Bone marrow (tissue), 2 donors: ENCODE data around the gene WASF2.
"Not testable (repeated sequence)": the region's sequence is repeated elsewhere in the genome, so short reads cannot be mapped to it uniquely, and the experiment has no call there.

ENCODE experiments used
- DNase-seq, 2 donors: peaks; one replicate each; lab custom pipeline; 2025; lab: John Stamatoyannopoulos, UW

The WASF2 gene, protein sequence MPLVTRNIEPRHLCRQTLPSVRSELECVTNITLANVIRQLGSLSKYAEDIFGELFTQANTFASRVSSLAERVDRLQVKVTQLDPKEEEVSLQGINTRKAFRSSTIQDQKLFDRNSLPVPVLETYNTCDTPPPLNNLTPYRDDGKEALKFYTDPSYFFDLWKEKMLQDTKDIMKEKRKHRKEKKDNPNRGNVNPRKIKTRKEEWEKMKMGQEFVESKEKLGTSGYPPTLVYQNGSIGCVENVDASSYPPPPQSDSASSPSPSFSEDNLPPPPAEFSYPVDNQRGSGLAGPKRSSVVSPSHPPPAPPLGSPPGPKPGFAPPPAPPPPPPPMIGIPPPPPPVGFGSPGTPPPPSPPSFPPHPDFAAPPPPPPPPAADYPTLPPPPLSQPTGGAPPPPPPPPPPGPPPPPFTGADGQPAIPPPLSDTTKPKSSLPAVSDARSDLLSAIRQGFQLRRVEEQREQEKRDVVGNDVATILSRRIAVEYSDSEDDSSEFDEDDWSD

DNA sequence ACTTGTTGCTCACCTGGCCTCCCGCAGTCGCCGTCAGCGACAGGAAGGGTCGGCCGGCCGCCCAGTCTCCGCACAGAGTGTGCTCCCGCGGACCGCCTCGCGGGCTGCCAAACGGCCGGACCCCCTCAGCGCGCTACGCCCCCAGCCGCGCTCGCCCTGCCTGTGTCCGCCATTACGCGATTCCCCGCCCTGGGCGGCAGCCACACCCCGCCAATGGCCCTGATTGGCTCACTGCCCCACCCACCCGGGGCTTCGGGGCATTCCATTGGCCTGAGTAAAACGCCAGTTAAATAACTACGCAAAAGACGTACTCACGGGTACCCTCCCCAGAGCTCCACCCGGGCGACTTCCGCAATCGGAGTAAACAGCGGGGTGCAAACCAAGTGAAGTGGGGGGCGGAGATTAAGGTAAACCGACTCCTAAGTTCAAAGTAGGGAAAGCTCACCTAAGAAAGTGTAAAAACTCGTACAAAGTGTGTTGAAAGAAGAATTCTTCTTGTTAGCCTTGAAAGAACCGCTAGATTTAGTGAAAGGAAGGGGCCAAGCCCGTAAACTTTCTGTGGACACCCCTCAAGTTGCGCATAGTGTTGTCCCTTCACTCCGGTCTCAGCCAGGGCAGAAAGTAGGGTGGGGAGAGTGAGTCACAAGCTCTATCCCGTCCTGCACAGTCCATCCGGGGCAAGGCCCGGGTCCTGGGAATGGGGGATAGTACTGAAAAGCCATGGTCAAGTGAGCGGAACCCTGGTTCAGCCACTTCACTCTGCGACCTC is at the start of gene WASF2:
Gene WASF2, minus strand, starts transcription at position 195 of the 769 bp plus-strand sequence. CDS start 61,277 bp downstream, outside the sequence.
- DNase-seq: peak; percentile 77 to 98

DNA sequence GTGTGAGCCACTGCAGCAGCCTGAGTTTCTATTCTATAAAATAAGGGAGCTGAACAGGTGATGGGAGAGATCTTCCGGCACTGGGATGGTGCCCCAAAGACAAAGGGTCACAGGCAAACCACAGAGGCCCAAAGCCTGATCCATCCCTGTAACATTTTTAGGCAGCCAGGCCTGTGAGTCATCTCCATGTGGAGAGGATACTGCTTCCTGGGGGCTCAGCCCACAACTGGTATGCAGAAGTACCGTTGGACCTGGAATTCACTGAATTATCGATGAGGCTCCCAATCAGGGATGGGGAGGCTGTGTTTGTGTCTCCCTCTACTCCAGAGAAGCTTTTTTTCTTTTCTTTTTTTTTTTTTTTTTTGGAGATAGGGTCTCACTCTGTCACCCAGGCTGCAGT is 48.8 kb upstream of the WASF2 start:
- DNase-seq: no peak

- not testable (repeated sequence) for DNase-seq
Measured at GRCh38 chr1:27538305-27538676, 48.3 kb upstream of the WASF2 start.

- DNase-seq: no peak
Measured at GRCh38 chr1:27536767-27537166, 46.8 kb upstream of the WASF2 start.

DNA sequence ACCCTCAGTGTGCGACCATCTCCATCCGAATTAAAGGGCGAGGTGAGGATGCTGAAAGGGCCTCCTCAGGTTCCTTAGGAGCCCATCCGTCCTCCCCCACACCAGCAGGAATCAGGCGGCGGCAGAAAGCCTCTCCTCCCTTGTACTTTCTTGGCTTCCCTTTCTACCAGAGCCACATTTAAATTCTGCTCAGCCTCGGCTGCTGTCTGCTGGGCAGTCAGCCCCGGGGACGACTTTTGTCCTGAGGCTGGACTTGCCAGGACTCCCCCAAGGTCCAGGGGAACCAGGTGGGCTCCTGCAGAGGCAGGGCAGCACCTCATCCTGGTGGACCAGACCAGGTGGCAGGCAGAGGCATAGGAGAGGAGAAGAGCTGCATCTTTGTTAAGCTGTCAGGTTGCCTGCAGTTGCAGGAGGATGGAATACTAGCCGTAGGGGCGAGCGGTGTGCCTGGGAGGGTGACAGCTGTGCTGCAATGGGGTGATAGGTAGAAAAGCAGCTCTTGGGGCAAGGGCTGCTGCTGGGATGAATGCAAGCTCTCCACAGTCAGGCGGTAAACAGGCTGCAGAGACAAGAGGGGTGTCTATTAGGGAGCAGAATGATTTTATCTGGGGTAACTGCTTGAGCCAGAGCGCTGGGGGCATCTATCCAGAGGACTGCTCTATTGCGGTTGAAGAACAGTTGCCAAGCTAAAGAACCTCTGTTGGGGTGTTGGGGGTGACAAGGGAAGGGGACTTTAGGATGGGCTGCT is 46.2 kb upstream of the WASF2 start:
- no peak for DNase-seq

- DNase-seq: no peak
Measured at GRCh38 chr1:27535386-27535785, 45.4 kb upstream of the WASF2 start.

DNA sequence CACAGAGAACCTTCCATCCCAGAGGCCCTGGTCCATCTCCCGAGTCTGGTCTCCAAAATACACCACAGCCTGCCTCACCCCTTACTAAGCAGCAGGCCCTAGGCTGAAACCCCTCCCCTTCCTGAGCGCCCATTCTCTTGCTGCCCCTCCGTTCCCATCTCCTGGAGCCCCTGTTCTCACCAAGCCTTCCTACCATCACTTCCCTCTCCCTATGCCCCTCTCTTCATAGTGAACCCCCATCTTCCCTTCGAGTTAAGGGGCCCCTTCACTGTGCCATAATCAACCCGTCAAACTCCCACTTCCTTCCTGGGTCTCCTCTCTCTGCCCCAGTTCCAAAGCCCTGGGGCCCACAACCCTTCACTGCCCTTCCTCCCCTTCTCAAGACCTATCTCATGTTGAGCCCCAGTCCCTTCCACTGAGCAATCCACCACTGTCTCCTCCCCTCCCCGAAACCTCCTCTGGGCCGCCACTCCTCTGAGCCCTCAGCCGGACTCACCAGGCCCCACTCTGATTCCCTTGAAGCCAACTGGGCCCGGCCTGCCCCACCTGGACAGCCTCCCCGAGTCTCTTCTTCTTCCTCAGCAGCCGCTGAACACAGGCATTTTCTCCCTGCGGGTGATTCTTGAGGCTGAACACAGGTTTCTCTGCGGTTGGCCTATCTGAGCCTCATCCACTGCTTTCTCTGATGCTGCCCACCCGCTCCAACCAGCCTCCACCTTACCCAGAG is 42.2 kb upstream of the WASF2 start:
- DNase-seq: no peak

GRCh38 chr1:27530192-27530591 is 40.2 kb upstream of the WASF2 start:
- no peak for DNase-seq

GRCh38 chr1:27529704-27530018 is 39.7 kb upstream of the WASF2 start:
- DNase-seq: no peak

DNA sequence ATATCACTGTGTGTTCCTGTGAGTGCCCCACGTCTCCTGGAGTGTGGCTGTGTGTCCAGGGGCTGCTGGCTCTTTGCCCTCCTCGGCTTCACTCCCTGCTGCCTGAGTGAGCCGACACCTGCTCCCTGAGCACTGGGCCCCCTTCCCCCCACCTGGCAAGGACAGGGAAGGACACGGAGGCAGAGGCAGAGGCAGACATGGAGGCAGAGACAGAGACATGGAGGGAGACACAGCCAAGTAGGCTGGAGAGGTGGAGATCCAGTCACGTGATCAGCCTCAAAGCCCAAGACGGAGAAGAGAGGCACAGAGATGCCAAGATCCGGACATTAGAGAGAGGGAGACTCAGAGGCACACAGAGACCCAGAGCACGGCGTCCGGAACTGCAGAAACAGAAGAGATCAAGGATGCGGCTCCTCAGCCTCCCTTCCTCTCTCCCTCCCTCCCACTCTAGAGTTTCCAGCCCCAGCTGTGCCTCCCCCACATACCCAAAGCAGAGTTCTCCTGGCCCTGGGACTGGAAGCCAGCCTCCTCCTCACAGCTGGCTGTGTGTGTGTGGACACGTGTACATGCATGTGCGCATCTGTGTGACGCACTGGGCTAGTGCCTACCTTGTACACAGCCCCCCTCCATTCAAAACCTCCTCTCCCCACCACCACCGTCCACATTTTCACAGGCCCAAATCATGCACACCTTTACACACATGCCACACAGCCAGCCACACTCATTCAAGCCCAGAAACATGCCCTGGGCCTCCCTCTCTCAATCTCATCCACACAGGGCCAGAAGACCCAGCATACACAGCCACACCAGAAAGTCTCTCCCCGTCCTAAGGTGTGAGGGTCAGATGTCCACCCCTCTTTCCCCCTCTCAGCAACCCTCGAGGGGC is 39.1 kb upstream of the WASF2 start:
- DNase-seq: peak in 1 of 2 donors; percentile 82

DNA sequence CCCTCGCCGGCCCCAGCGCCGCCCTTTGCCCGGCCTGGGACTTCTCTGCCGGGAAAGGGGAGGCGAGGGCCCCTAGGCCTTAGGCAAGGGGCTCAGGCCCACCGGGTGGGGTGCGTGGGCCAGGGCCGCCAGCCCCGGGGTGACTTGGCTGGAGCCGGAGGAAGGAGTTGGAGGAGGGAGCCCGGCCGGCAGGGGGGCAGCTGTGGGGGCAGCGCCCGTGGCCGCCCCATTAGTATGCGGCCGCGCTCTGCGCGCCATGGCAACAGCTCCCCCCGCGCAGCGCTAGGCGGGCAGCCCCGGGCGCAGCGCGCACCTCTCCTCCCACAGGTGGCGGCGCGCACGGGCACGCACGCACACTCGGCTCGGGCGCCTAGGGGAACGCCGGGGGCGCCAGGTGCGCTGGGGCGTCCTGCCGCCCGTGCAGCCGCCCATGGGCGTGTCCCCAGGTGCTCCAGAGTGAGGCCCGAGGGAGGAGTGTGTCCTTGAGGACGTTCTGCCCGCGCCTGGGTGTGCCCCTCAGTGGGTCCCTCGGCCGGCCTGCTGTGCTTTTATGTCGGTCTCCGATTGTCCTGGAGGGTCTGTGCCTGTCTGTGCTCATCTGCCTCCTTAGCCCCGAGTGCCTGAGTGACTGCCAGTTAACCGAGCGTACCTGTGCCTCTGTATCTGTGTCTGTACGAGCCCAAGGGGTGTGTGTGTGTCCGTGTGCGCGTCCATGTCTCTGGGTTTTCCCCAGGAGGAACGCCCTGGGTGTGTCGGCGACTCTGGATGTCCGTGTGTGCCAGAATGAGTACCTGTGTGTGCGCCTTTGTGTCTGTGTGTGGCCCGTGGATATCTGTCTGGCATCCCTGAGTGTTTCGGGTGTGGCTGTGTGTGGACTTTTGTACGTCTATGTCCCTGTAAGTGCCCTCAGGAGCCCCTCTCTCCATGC is 38.2 kb upstream of the WASF2 start:
- no peak for DNase-seq

GRCh38 chr1:27527223-27527889 is 37.4 kb upstream of the WASF2 start:
- DNase-seq: no peak

- no peak for DNase-seq
Measured at GRCh38 chr1:27526569-27527222, 36.7 kb upstream of the WASF2 start.

DNA sequence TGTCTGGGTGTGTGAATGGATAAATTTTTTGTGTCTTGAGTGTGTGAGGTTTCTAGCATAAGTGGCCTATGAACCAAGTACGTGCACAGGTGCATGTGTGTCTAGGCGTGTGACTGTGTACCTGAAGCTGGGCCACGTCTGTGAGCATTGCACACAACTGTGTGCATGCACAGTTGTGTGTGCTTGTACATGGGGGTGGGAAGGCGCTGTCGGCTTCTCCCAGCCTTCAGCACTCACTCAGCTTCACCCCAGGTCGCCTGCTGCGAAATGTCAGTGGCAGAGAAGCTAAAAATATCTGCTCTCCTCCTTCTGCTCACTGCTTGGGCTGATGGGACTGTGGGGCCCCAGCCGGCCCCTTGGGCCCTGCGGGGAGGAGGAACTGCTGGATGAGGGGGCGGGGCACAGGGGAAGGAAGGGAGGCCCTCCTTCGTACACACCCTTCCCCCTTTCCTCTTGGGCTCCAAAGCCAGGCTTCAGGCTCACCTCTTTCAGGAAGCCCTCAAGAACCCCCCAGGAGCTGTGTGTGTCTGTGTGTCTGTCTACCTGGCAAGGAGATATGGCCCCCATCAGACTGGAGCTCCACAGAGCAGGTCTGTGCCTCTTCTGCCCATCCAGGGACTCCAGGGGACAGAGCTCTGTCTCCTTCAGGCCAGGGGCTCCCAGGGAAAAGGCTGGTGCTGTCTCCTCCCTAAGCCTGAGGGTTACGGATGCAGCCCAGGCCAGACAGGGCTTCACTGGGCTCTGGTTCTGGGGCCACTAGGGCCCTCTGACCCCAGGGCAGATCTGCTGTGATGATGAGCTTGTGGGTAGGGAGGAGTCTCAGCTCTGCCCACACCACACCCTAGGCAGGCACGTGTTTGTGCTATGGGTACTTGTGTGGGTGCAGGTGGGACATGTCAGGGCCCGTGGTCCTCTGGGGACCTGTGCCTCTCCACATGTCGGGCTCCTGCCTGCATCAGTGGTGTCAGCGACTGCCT is 35.6 kb upstream of the WASF2 start:
- DNase-seq: peak; percentile 28 to 85

- DNase-seq: no peak
Measured at GRCh38 chr1:27523337-27524020, 33.5 kb upstream of the WASF2 start.

- DNase-seq: no peak
Measured at GRCh38 chr1:27522432-27523336, 32.7 kb upstream of the WASF2 start.
